B cell (primary cell): Measurements from ENCODE around the gene CD44.

ENCODE experiments used
- EZH2 ChIP-seq: IDR thresholded peaks from 2 replicates; pipeline ENCODE4 v1.6.1; 2012; ENCODE audit warnings: borderline replicate concordance, low read depth, mild to moderate bottlenecking, moderate library complexity, low read length; ENCODE audit not compliant: insufficient read depth, poor library complexity, severe bottlenecking
- TF ChIP-seq, protein P1 (sequence below): fragments of 200-600 bp; IDR thresholded peaks from one replicate; pipeline ENCODE4 v1.8.0; 2022; ENCODE audit warnings: antibody characterized with exemption, mild to moderate bottlenecking

DNA sequence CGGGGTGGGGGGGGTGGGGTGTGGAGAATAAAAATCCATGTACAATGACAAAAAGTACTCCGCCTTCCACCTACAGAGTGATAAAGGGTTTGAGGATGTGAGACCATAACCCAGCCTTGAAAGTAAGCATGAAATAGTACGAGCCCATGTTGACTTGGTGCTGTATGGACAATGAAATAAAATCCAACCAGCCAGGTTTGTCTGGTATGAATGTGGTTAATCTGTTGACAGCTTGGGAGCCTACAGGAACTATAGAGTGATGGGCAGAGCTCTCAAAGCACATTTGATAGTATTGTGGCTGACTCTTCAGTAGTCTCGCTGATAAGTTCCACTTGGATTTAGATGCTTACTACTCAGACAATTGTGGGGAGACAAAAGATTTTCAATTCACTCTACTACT, 48.8 kb upstream of the CD44 start:
- TF ChIP-seq, protein P1, sequence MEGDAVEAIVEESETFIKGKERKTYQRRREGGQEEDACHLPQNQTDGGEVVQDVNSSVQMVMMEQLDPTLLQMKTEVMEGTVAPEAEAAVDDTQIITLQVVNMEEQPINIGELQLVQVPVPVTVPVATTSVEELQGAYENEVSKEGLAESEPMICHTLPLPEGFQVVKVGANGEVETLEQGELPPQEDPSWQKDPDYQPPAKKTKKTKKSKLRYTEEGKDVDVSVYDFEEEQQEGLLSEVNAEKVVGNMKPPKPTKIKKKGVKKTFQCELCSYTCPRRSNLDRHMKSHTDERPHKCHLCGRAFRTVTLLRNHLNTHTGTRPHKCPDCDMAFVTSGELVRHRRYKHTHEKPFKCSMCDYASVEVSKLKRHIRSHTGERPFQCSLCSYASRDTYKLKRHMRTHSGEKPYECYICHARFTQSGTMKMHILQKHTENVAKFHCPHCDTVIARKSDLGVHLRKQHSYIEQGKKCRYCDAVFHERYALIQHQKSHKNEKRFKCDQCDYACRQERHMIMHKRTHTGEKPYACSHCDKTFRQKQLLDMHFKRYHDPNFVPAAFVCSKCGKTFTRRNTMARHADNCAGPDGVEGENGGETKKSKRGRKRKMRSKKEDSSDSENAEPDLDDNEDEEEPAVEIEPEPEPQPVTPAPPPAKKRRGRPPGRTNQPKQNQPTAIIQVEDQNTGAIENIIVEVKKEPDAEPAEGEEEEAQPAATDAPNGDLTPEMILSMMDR, result no peak
- no peak for TF ChIP-seq EZH2
